Left lung (tissue), 10 donors: ENCODE results near the gene GULP1. TPM values are rescaled to one million over a fixed set of nuclear protein-coding genes. Genes with fewer than 3 reads are reported as not detected.

ENCODE experiments used
- ATAC-seq: fragments of 200-7000 bp; cut with Tn5 transposase; one replicate; pipeline ENCODE4 v1.9.1; 2020; ENCODE audit warnings: moderate library complexity
- DNase-seq, 4 donors: peaks; one replicate each; pipeline ENCODE4 v3.0.0-alpha.2; 2013 to 2020
- H3K27ac ChIP-seq, 2 donors: fragments of 200-600 bp; sonication (generic) in 1 of 2; one replicate each; pipeline versions ENCODE4 v1.5.0 to v1.8.0; 2020 to 2021
- H3K27me3 ChIP-seq, 2 donors: fragments of 200-600 bp; sonication (generic) in 1 of 2; one replicate each; pipeline versions ENCODE4 v1.5.0 to v1.8.0; 2020 to 2021
- H3K36me3 ChIP-seq, 2 donors: fragments of 200-600 bp; sonication (generic) in 1 of 2; one replicate each; pipeline versions ENCODE4 v1.5.0 to v1.8.0; 2020 to 2021
- H3K4me1 ChIP-seq, 2 donors: fragments of 200-600 bp; one replicate each; pipeline ENCODE4 v1.8.0; 2021
- H3K4me3 ChIP-seq, 2 donors: fragments of 200-600 bp; sonication (generic) in 1 of 2; one replicate each; pipeline versions ENCODE4 v1.5.0 to v1.8.0; 2020 to 2021; ENCODE audit warnings: mild to moderate bottlenecking in 1 of 2
- H3K9me3 ChIP-seq, 2 donors: fragments of 200-600 bp; sonication (generic) in 1 of 2; one replicate each; pipeline versions ENCODE4 v1.5.0 to v1.8.0; 2020 to 2021
- intact Hi-C, 2 donors: fragments of 100-400 bp; cut with DNase I; formaldehyde crosslinking; loops; one replicate each; pipeline versions ENCODE4 v1.11.2 to v1.14.2; 2022
- polyA plus RNA-seq, 6 donors: library from polyadenylated mRNA; unstranded; fragments of 120-200 nt; gene quantifications; one replicate each; pipeline ENCODE4 v1.2.1, GENCODE V29; 2013; ENCODE audit not compliant: insufficient read length in 6 of 6
- total RNA-seq, 2 donors: library from RNA; stranded (reverse); fragmentation: NEBNext Ultra II Directional; extraction: Animal tissue kit (Norgen Biotek cat#: 25700); gene quantifications; one replicate each; pipeline ENCODE4 v1.2.1, GENCODE V29; 2021
- TF ChIP-seq, protein P1 (sequence below), 2 donors: fragments of 200-600 bp; sonication (generic) in 1 of 2; IDR thresholded peaks; one replicate each; pipeline versions ENCODE4 v1.5.0 to v1.8.0; 2021; ENCODE audit warnings: antibody characterized with exemption in 2 of 2
- donor health status: DM: no; HTN: yes; CAD: no.
- donor health status: DM: no; HTN: no; CAD: no.

Gene GULP1
- total and polyA plus RNA-seq, 8 donors, result 27.5 to 120 (median 85.4) TPM

DNA sequence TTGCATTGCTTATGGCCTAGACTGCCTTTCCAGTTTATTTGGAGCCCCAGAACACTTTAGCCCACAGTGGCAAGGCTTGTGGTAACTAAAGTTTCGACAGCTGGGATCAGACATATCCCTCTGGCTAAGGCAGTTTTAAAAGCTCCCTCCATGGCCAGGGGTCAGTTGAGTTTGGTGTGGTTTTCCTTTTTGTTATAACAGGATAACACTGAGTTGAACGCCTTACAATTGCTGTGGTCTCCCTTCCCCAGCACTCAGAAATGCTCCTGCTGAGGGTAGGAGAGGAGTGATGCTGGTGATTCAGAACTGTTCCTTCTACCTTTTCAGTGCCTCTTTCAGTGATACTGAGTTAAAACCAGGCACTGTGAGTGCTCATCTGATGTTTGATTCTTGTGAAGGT lies 182.6 kb downstream of the GULP1 start:
- peaks cover 0 to 19% of the 10 kb centered on the region in 2 donors for H3K9me3 ChIP-seq
- H3K27me3 ChIP-seq, result no peaks in the 10 kb centered on the region
- DNase-seq, result no peak
- H3K36me3 ChIP-seq, result no peaks in the 10 kb centered on the region
- H3K4me3 ChIP-seq, result no peak overlapping the region
- no peaks in the 10 kb centered on the region for H3K4me1 ChIP-seq
- intact Hi-C loops, result no loop called here
- no peak for ATAC-seq
- TF ChIP-seq, protein P1, sequence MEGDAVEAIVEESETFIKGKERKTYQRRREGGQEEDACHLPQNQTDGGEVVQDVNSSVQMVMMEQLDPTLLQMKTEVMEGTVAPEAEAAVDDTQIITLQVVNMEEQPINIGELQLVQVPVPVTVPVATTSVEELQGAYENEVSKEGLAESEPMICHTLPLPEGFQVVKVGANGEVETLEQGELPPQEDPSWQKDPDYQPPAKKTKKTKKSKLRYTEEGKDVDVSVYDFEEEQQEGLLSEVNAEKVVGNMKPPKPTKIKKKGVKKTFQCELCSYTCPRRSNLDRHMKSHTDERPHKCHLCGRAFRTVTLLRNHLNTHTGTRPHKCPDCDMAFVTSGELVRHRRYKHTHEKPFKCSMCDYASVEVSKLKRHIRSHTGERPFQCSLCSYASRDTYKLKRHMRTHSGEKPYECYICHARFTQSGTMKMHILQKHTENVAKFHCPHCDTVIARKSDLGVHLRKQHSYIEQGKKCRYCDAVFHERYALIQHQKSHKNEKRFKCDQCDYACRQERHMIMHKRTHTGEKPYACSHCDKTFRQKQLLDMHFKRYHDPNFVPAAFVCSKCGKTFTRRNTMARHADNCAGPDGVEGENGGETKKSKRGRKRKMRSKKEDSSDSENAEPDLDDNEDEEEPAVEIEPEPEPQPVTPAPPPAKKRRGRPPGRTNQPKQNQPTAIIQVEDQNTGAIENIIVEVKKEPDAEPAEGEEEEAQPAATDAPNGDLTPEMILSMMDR (IDR thresholded peaks at IDR 0.05), result no peak
- H3K27ac ChIP-seq, result no peak overlapping the region

DNA sequence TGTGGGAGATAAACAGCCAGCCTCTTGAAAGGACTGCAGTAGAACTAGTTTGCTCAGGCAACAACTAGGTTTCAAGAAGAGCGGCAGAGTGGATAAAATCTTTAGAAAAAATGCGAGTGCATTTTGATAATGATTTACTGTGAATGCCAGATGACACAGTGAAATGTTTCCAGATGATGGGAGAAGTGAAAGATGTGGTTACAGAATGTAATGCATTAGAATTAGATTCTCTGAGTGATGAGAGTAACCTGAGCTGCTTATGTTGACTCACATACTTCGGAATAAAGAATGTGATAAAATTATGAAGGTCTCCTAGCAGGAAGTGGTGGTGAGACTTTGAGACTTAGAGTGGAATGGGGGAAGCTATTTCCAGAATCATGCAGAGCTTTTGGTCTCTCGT lies 184.3 kb downstream of the GULP1 start:
- ATAC-seq, result peak; percentile 61
- intact Hi-C loops, result no loop called here

DNA sequence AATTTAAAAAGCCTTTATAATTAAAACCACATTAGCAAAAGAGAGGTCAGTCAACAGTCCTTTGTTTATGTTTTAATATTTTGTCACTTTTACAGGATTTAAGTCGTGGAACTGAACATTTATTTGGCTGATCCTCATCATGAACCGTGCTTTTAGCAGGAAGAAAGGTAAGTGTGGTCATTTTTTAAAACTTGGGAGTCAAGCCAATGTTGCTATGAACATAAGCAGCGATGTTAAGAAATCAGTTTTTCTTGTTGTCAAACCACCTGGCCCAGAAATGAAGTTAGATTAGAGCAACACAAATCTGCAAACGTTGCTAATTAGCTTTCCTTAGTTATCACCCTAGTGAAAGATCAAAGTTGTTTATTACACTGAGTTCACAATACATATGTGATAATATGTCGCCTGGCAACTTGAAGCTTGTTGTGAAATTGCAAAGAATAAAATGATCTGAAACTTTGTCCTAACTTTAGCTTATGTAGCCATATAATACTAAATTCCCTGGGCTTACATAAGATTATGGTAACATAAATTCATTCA lies 186.0 kb downstream of the GULP1 start:
- H3K4me3 ChIP-seq, result no peak overlapping the region
- no peaks in the 10 kb centered on the region for H3K4me1 ChIP-seq
- H3K27ac ChIP-seq, result no peak overlapping the region
- DNase-seq (peak in 1 of 4 donors; percentile 6), ATAC-seq (no peak)
- intact Hi-C loops, result no loop called here
- H3K36me3 ChIP-seq, result no peaks in the 10 kb centered on the region
- peaks cover 0 to 3% of the 10 kb centered on the region in 2 donors for H3K9me3 ChIP-seq
- no peaks in the 10 kb centered on the region for H3K27me3 ChIP-seq
- TF ChIP-seq, protein P1 (IDR thresholded peaks at IDR 0.05), result no peak

More for the DNA sequence above, 184.3 kb downstream of the GULP1 start:
- H3K4me3 ChIP-seq, result no peak overlapping the region
- no peaks in the 10 kb centered on the region for H3K27me3 ChIP-seq
- no peak overlapping the region for H3K27ac ChIP-seq
- H3K9me3 ChIP-seq, result peaks cover 0 to 9% of the 10 kb centered on the region in 2 donors
- no peaks in the 10 kb centered on the region for H3K36me3 ChIP-seq
- no peak for DNase-seq
- H3K4me1 ChIP-seq, result no peaks in the 10 kb centered on the region
- TF ChIP-seq, protein P1 (IDR thresholded peaks at IDR 0.05), result no peak

DNA sequence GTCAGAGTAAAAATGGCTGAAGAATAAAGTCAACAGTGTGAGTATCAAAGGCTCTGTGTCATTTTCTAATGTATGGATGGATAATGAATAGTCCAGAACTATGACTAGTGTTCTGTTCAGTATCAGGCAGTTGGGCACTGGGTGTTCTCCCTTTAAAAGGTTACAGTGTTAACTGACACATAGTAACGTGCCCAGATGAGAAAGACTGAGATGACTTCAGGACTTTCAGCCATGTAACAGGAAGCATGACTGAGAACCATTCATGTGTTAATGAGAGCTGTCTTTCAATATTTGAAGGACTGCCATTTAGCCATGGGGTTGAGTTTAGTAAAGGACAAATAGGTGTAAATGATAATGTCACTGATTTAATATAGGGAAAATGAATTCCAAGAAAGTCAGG lies 187.1 kb downstream of the GULP1 start:
- Histone ChIP-seq H3K9me3 (peaks cover 0 to 2% of the 10 kb centered on the region in 2 donors), H3K4me3 (no peak overlapping the region), H3K27ac (no peak overlapping the region), H3K36me3 (no peaks in the 10 kb centered on the region), H3K27me3 (no peaks in the 10 kb centered on the region), H3K4me1 (no peaks in the 10 kb centered on the region)
- intact Hi-C loops, result no loop called here
- TF ChIP-seq, protein P1 (IDR thresholded peaks at IDR 0.05), result no peak
- ATAC-seq, result no peak
- no peak for DNase-seq

GRCh38 chr2:188481474-188481873 lies 189.8 kb downstream of the GULP1 start:
- no peak for DNase-seq
- Histone ChIP-seq H3K4me1 (no peaks in the 10 kb centered on the region), H3K9me3 (no peaks in the 10 kb centered on the region), H3K27ac (no peak overlapping the region), H3K36me3 (no peaks in the 10 kb centered on the region), H3K4me3 (no peak overlapping the region), H3K27me3 (no peaks in the 10 kb centered on the region)
- no peak for ATAC-seq
- intact Hi-C loops, result no loop called here
- TF ChIP-seq, protein P1 (IDR thresholded peaks at IDR 0.05), result no peak
